Breast epithelium (tissue), 3 donors: Measurements from ENCODE around the gene F13A1.

Source experiments
- CTCF ChIP-seq, 3 donors: fragments of 450-650 bp; IDR thresholded peaks; one replicate each; pipeline ENCODE4 v1.5.1; 2016 to 2017; ENCODE audit warnings: antibody characterized with exemption in 3 of 3, mild to moderate bottlenecking in 3 of 3, moderate library complexity in 3 of 3
- POLR2AphosphoS5 ChIP-seq, 3 donors: sonication (generic); formaldehyde crosslinking; IDR thresholded peaks; one replicate each; pipeline ENCODE4 v1.6.1; 2017; ENCODE audit warnings: antibody characterized with exemption in 3 of 3

GRCh38 chr6:6305575-6305974 is 14.9 kb downstream of the F13A1 start:
- TF ChIP-seq CTCF (IDR thresholded peaks at IDR 0.05) (no peak), POLR2AphosphoS5 (IDR thresholded peaks at IDR 0.05) (no peak)
